GM12801 (cell line): Measurements from ENCODE around the gene SPDYC.

Source experiments
- CTCF ChIP-seq: IDR thresholded peaks from one replicate; pipeline ENCODE4 v1.5.1; 2011; ENCODE audit warnings: control low read depth; ENCODE audit not compliant: insufficient read length; ENCODE audit errors: extremely low read depth

SPDYC gene

DNA sequence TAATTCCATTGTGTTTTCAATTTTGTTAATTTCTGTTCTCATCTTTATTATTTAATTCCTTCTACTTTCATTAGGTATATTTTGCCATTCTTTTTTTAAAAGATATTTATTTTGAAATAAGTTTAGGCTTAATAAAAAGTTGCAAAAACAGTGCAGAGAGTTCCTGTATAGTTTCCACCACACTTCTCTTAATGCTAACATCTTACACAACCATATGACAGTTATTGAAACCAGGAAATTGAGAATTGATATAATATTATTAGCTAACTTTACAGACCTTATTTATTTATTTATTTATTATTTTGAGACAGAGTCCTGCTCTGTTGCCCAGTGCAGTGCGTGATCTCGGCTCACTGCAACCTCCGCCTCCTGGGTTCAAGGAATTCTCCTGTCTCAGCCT, 13.8 kb upstream of the SPDYC start:
- TF ChIP-seq CTCF = no peak

DNA sequence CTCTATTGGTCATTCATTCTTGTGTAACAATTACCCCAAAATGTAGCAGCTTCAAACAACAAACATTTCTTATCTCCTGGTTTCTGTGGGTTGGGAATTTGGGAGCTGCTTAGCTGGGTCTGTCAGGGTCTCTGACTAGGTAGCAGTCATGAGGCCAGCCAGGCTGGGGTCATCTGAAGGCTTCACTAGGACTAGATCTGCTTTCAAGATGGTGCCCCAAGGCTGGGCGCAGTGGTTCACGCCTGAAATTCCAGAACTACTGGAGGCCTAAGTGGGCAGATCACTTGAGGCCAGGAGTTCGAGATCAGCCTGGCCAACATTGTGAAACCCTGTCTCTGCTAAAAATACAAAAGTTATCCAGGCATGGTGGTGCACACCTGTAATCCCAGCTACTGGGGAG, 13.1 kb upstream of the SPDYC start:
- no peak for TF ChIP-seq CTCF

GRCh38 chr11:65157336-65157735, 12.7 kb upstream of the SPDYC start:
- TF ChIP-seq CTCF = no peak

DNA sequence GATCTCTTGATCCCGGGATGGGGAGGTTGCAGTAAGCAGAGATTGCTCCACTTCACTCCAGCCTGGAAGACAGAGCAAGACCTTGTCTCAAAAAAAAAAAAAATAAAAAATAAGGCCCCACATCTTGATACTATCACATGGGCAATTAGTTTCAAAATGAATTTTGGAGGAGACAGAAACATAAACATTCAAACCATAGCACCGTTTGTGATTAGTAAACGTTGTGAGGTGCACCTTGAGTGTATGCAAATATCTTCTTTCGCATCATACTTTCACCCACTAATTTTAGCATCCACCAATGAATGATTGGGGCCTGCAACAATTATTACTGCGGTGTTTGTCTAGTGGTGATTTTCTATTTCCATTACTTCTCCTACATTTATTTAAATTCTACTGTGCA, 11.0 kb upstream of the SPDYC start:
- no peak for TF ChIP-seq CTCF

- no peak for TF ChIP-seq CTCF
Measured at GRCh38 chr11:65160643-65161042, 9.4 kb upstream of the SPDYC start.

DNA sequence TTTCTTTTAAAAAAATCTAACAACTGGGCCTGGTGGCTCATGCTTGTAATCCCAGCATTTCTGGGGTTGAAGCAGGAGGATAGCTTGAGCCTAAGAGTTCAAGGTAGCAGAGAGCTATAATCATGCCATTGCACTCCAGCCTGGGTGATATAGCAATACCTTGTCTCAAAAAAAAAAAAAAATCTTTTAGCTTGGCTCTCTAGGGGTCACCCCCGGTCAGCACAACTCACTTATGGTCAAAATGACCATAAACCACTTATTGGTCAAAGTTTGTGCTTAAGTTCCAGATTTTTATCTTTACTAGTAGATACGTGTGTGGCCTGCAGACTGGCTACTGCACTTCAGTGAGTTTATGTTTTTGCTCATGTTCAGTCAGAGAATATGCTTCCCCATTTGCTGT, 6.3 kb upstream of the SPDYC start:
- no peak for TF ChIP-seq CTCF

DNA sequence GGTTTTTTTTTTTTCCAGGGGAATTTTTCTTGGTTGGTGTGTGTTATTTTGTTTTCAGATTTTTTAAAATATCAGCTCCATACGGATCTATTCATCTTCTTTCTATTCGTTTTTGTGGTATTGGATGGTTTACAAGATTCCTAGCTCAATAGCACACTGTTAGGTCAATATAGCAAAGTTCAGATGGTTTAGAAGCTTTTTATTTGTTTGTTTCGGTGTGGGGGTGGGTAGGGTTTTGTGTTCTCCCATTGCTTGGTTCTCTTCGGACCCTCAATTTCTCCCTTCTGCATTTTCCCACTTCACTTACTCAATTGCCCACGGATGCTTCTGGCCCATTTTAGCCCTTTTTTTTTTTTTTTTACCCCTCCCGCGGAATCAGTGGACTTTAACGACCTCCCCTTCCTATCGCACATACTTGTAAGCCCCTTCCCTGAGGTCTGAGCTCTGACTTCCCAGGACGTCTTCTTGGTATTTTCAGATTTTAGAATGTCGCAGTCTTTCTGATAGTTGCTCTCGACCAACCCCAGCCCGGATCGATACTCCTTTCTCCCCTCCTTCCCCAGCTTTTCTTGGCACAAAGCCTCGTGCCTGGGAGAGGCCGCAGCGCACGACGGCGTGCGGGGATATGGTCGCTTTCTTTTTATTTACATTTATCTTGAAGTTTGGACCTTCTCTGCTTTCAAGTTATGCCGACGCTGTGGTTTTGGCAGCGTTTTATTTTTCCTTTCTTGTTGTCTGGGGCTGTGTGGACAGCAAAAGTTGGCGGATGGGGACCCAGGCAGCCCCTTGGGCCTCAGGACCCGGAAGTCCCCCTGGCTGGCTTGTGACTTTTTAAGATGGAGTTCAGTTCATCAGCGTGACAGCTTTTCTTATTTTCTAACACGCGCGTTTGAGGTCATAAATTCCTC, 4.4 kb upstream of the SPDYC start:
- TF ChIP-seq CTCF = no peak
